ENCODE measurements around the gene GTF3C1.

The GTF3C1 gene

GRCh38 chr16:27465483-27465879 is 84.2 kb downstream of the GTF3C1 start:
- no peak overlapping the region for H2AFZ ChIP-seq (ENCODE audit: low read length)
- no peak for DNase-seq
- no peaks in the 10 kb centered on the region for H3K36me3 ChIP-seq (replicated peaks; ENCODE audit: insufficient read depth, low read length)
- no peaks in the 10 kb centered on the region for H3F3A ChIP-seq (ENCODE audit: insufficient read depth, low read length)
- no peaks in the 10 kb centered on the region for H3K27me3 ChIP-seq (replicated peaks; ENCODE audit: insufficient read depth, low read length)
- H3K79me2 ChIP-seq (ENCODE audit: low read length): no peaks in the 10 kb centered on the region
- H3K9ac ChIP-seq (ENCODE audit: low read length): no peak overlapping the region
- no peak overlapping the region for H3K4me2 ChIP-seq (ENCODE audit: low read depth, low read length)
- no peaks in the 10 kb centered on the region for H3K4me1 ChIP-seq (ENCODE audit: low read length)
- no peaks in the 10 kb centered on the region for H3K9me3 ChIP-seq (replicated peaks; ENCODE audit: insufficient read depth, low read length)
- no peaks in the 10 kb centered on the region for H4K20me1 ChIP-seq (ENCODE audit: insufficient read depth, low read length)
- no peak overlapping the region for H3K4me3 ChIP-seq (ENCODE audit: low read length)
- no peaks in the 10 kb centered on the region for H3K9me2 ChIP-seq (replicated peaks; ENCODE audit: insufficient read depth, low read length)
- H3K27ac ChIP-seq (ENCODE audit: low read length): no peak overlapping the region
- TF ChIP-seq EZH2 (optimal IDR thresholded peaks at IDR 0.05; ENCODE audit: low read depth, low read length) (no peak), EZH2phosphoT487 (IDR thresholded peaks at IDR 0.05; ENCODE audit: low read length) (no peak), CTCF (IDR thresholded peaks at IDR 0.05; ENCODE audit: low read length) (no peak)

- Histone ChIP-seq H3K9me3 (replicated peaks; ENCODE audit: insufficient read depth, low read length) (no peaks in the 10 kb centered on the region), H3K9me2 (replicated peaks; ENCODE audit: insufficient read depth, low read length) (no peaks in the 10 kb centered on the region), H3K4me2 (ENCODE audit: low read depth, low read length) (no peak overlapping the region), H3K79me2 (ENCODE audit: low read length) (no peaks in the 10 kb centered on the region), H3K4me1 (ENCODE audit: low read length) (no peaks in the 10 kb centered on the region), H3F3A (ENCODE audit: insufficient read depth, low read length) (no peaks in the 10 kb centered on the region), H2AFZ (ENCODE audit: low read length) (no peak overlapping the region), H3K4me3 (ENCODE audit: low read length) (no peak overlapping the region), H3K27me3 (replicated peaks; ENCODE audit: insufficient read depth, low read length) (no peaks in the 10 kb centered on the region), H3K9ac (ENCODE audit: low read length) (no peak overlapping the region), H4K20me1 (ENCODE audit: insufficient read depth, low read length) (no peaks in the 10 kb centered on the region), H3K27ac (ENCODE audit: low read length) (no peak overlapping the region), H3K36me3 (replicated peaks; ENCODE audit: insufficient read depth, low read length) (no peaks in the 10 kb centered on the region)
- no peak for TF ChIP-seq CTCF (IDR thresholded peaks at IDR 0.05; ENCODE audit: low read length)
- TF ChIP-seq EZH2 (optimal IDR thresholded peaks at IDR 0.05; ENCODE audit: low read depth, low read length): no peak
- no peak for TF ChIP-seq EZH2phosphoT487 (IDR thresholded peaks at IDR 0.05; ENCODE audit: low read length)
- DNase-seq: no peak
Observed at GRCh38 chr16:27464626-27465482, 84.9 kb downstream of the GTF3C1 start.

GRCh38 chr16:27463741-27464591 is 85.7 kb downstream of the GTF3C1 start:
- no peak overlapping the region for H2AFZ ChIP-seq (ENCODE audit: low read length)
- H3K79me2 ChIP-seq (ENCODE audit: low read length): no peaks in the 10 kb centered on the region

More at GRCh38 chr16:27463741-27464591, 85.7 kb downstream of the GTF3C1 start:
- Histone ChIP-seq H4K20me1 (ENCODE audit: insufficient read depth, low read length) (no peaks in the 10 kb centered on the region), H3K27me3 (replicated peaks; ENCODE audit: insufficient read depth, low read length) (no peaks in the 10 kb centered on the region), H3K9me3 (replicated peaks; ENCODE audit: insufficient read depth, low read length) (no peaks in the 10 kb centered on the region), H3K27ac (ENCODE audit: low read length) (no peak overlapping the region), H3K4me3 (ENCODE audit: low read length) (no peak overlapping the region), H3K4me1 (ENCODE audit: low read length) (no peaks in the 10 kb centered on the region), H3K9ac (ENCODE audit: low read length) (no peak overlapping the region), H3K4me2 (ENCODE audit: low read depth, low read length) (no peak overlapping the region), H3F3A (ENCODE audit: insufficient read depth, low read length) (no peaks in the 10 kb centered on the region), H3K36me3 (replicated peaks; ENCODE audit: insufficient read depth, low read length) (no peaks in the 10 kb centered on the region), H3K9me2 (replicated peaks; ENCODE audit: insufficient read depth, low read length) (no peaks in the 10 kb centered on the region)
- no peak for TF ChIP-seq EZH2phosphoT487 (IDR thresholded peaks at IDR 0.05; ENCODE audit: low read length)
- no peak for TF ChIP-seq CTCF (IDR thresholded peaks at IDR 0.05; ENCODE audit: low read length)
- TF ChIP-seq EZH2 (optimal IDR thresholded peaks at IDR 0.05; ENCODE audit: low read depth, low read length): no peak
- no peak for DNase-seq

All from MM.1S (cell line).